A549 (cell line): ENCODE measurements around the gene NLGN4Y. TPM values are rescaled to one million over a fixed set of nuclear protein-coding genes. Genes with fewer than 3 reads are reported as not detected.

Experiments used
- ATAC-seq, 2 experiments: fragments of 200-7000 bp in 1 of 2; fragments of >200 bp in 1 of 2; cut with Nextera tagmentation in 1 of 2; cut with Tn5 transposase in 1 of 2; 3 replicates each; pipeline versions ENCODE4 v1.8.0 to v1.9.1; 2018 to 2020; ENCODE audit warnings: mild to moderate bottlenecking in 1 of 2, moderate library complexity in 1 of 2
- CTCF ChIA-PET: fragments of 300-600 bp; sonication (Branson Sonifier 250); formaldehyde crosslinking; extraction: SDS; loops from one replicate; lab custom pipeline; 2021; ENCODE audit warnings: antibody characterized with exemption, inconsistent platforms; lab: Yijun Ruan, JAX
- POLR2A ChIA-PET: fragments of 350-600 bp; formaldehyde crosslinking; extraction: SDS; loops from one replicate; lab custom pipeline; 2021; ENCODE audit warnings: antibody characterized with exemption, inconsistent platforms; lab: Yijun Ruan, JAX
- DNase-seq, 2 experiments: peaks; one replicate each; pipeline versions ENCODE4 v3.0.0 to v3.0.0-alpha.2; 2011 to 2016; ENCODE audit warnings: low read depth in 1 of 2, low spot score in 1 of 2
- FAIRE-seq: peaks from 2 replicates; lab custom pipeline; 2011; peaks lifted over from hg19 to GRCh38; lab: Jason Lieb, UNC
- H3K27ac ChIP-seq, 2 experiments: fragments of >200 bp; sonication (Bioruptor Twin); formaldehyde crosslinking; 3 replicates each; pipeline ENCODE4 v1.5.1; 2016 to 2017
- H3K4me1 ChIP-seq: fragments of >200 bp; sonication (Bioruptor Twin); formaldehyde crosslinking; 3 replicates; pipeline ENCODE4 v1.6.1; 2016
- H3K4me2 ChIP-seq: fragments of >200 bp; sonication (Bioruptor Twin); formaldehyde crosslinking; 3 replicates; pipeline ENCODE4 v1.6.1; 2016
- H3K4me3 ChIP-seq: fragments of >200 bp; sonication (Bioruptor Twin); formaldehyde crosslinking; 3 replicates; pipeline ENCODE4 v1.5.1; 2016
- H3K9me3 ChIP-seq: fragments of >200 bp; sonication (Bioruptor Twin); formaldehyde crosslinking; 3 replicates; pipeline ENCODE4 v1.6.1; 2016
- BHLHE40 ChIP-seq: IDR thresholded peaks from 2 replicates; pipeline ENCODE4 v1.6.1; 2012; ENCODE audit warnings: low read depth, low read length, inconsistent platforms
- CEBPB ChIP-seq, 2 experiments: fragments of >200 bp in 1 of 2; sonication (Bioruptor Twin) in 1 of 2; formaldehyde crosslinking in 1 of 2; IDR thresholded peaks; 2 replicates each; pipeline ENCODE4 v1.6.1; 2012 to 2016
- CHD2 ChIP-seq: fragments of 150-350 bp; IDR thresholded peaks from 2 replicates; pipeline ENCODE4 v1.6.1; 2014; ENCODE audit warnings: low read length; ENCODE audit not compliant: partially characterized antibody
- CHD4 ChIP-seq: fragments of 200-600 bp; sonication (generic); IDR thresholded peaks from 2 replicates; pipeline ENCODE4 v1.6.1; 2016; ENCODE audit warnings: antibody characterized with exemption, mild to moderate bottlenecking, borderline replicate concordance
- EHF ChIP-seq: fragments of 250-450 bp; sonication (Bioruptor Pico); IDR thresholded peaks from 2 replicates; pipeline ENCODE4 v1.5.0; 2020; ENCODE audit warnings: mild to moderate bottlenecking
- FOSB ChIP-seq: fragments of 250-450 bp; sonication (Bioruptor Pico); IDR thresholded peaks from 2 replicates; pipeline ENCODE4 v1.5.0; 2020; ENCODE audit warnings: mild to moderate bottlenecking, moderate library complexity
- FOSL2 ChIP-seq, 2 experiments: fragments of 450-650 bp in 1 of 2; fragments of >200 bp in 1 of 2; sonication (Bioruptor Twin) in 1 of 2; formaldehyde crosslinking; IDR thresholded peaks; 2 replicates each; pipeline versions ENCODE4 v1.5.0 to v1.6.1; 2016 to 2020; ENCODE audit warnings: mild to moderate bottlenecking in 1 of 2, moderate library complexity in 1 of 2
- HDAC2 ChIP-seq: fragments of 200-600 bp; sonication (generic); IDR thresholded peaks from 2 replicates; pipeline ENCODE4 v1.6.1; 2016
- HOXB13 ChIP-seq: fragments of 250-450 bp; sonication (Bioruptor Pico); IDR thresholded peaks from 2 replicates; pipeline ENCODE4 v1.5.0; 2020; ENCODE audit warnings: low read depth, mild to moderate bottlenecking, moderate library complexity
- HOXB5 ChIP-seq: fragments of 250-450 bp; sonication (Bioruptor Pico); IDR thresholded peaks from 2 replicates; pipeline ENCODE4 v1.5.0; 2020; ENCODE audit warnings: mild to moderate bottlenecking, moderate library complexity
- JUNB ChIP-seq: fragments of >200 bp; sonication (Bioruptor Twin); formaldehyde crosslinking; IDR thresholded peaks from 2 replicates; pipeline ENCODE4 v1.6.1; 2016
- MAFK ChIP-seq: fragments of 450-650 bp; IDR thresholded peaks from 2 replicates; pipeline ENCODE4 v1.6.1; 2014; ENCODE audit not compliant: partially characterized antibody
- NFE2L2 ChIP-seq: fragments of 150-350 bp; conservative IDR thresholded peaks from 2 replicates; pipeline ENCODE4 v1.6.1; 2014; ENCODE audit warnings: low read length
- NR3C1 ChIP-seq: fragments of >200 bp; sonication (Bioruptor Twin); formaldehyde crosslinking; IDR thresholded peaks from 3 replicates; pipeline ENCODE4 v1.6.1; 2017
- PHF8 ChIP-seq: fragments of 200-600 bp; sonication (generic); IDR thresholded peaks from 2 replicates; pipeline ENCODE4 v1.6.1; 2016; ENCODE audit warnings: low read depth, mild to moderate bottlenecking, antibody characterized with exemption, moderate library complexity, borderline replicate concordance
- RAD21 ChIP-seq, 2 experiments: fragments of >200 bp in 1 of 2; sonication (Bioruptor Twin) in 1 of 2; formaldehyde crosslinking in 1 of 2; IDR thresholded peaks in 1 of 2; conservative IDR thresholded peaks in 1 of 2; 2 replicates in 1 of 2; 3 replicates in 1 of 2; pipeline ENCODE4 v1.6.1; 2012 to 2018; ENCODE audit warnings: inconsistent platforms in 1 of 2
- RFX5 ChIP-seq: fragments of 450-650 bp; IDR thresholded peaks from 2 replicates; pipeline ENCODE4 v1.7.1; 2014; ENCODE audit warnings: antibody characterized with exemption, mild to moderate bottlenecking, moderate library complexity
- RNF2 ChIP-seq: fragments of 200-600 bp; sonication (generic); IDR thresholded peaks from 2 replicates; pipeline ENCODE4 v1.6.1; 2016; ENCODE audit warnings: low read depth, mild to moderate bottlenecking, antibody characterized with exemption, moderate library complexity, borderline replicate concordance
- SMC3 ChIP-seq: fragments of >200 bp; sonication (Bioruptor Twin); formaldehyde crosslinking; IDR thresholded peaks from 3 replicates; pipeline ENCODE4 v1.6.1; 2018; ENCODE audit warnings: inconsistent platforms
- ZC3H11A ChIP-seq: fragments of 450-650 bp; IDR thresholded peaks from 2 replicates; pipeline ENCODE4 v1.6.1; 2014; ENCODE audit warnings: antibody characterized with exemption, mild to moderate bottlenecking
- ZFP36 ChIP-seq: fragments of 450-650 bp; IDR thresholded peaks from 2 replicates; pipeline ENCODE4 v1.6.1; 2014; ENCODE audit warnings: borderline replicate concordance; ENCODE audit not compliant: partially characterized antibody
- WGBS: methylation state at CpG from one replicate; pipeline ENCODE4 v1.1.6; 2017; ENCODE audit errors: missing lambda C conversion rate; 5-methylcytosine and 5-hydroxymethylcytosine counted together
- polyA plus RNA-seq, 4 experiments: library from polyadenylated mRNA; depleted of rRNA in 3 of 4; stranded (reverse); fragments of >200 nt; fragmentation: RNase III in 1 of 4; extraction: RNeasy Plus Mini Kit Qiagen cat#74134 plus additional on column Dnase treatment in 1 of 4; gene quantifications; 2 replicates in 3 of 4; 3 replicates in 1 of 4; pipeline ENCODE4 v1.2.3, GENCODE V29; 2011 to 2017
- TF ChIP-seq, protein P1 (sequence below): fragments of >200 bp; sonication (Bioruptor Twin); formaldehyde crosslinking; IDR thresholded peaks from 2 replicates; pipeline ENCODE4 v1.6.1; 2016
- TF ChIP-seq, protein P2 (sequence below): fragments of 450-650 bp; IDR thresholded peaks from 2 replicates; pipeline ENCODE4 v1.6.1; 2014; ENCODE audit warnings: antibody characterized with exemption
- TF ChIP-seq, protein P3 (sequence below): fragments of 250-450 bp; sonication (Bioruptor Pico); IDR thresholded peaks from 2 replicates; pipeline ENCODE4 v1.5.0; 2020; ENCODE audit warnings: low read depth, mild to moderate bottlenecking, moderate library complexity
- TF ChIP-seq, protein P4 (sequence below): IDR thresholded peaks from 2 replicates; pipeline ENCODE4 v1.6.1; 2012; ENCODE audit warnings: low read depth, borderline replicate concordance
- TF ChIP-seq, protein P5 (sequence below): fragments of >200 bp; sonication (Bioruptor Twin); formaldehyde crosslinking; IDR thresholded peaks from 3 replicates; pipeline ENCODE4 v1.5.1; 2016
- TF ChIP-seq, protein P6 (sequence below): fragments of >200 bp; sonication (Bioruptor Twin); formaldehyde crosslinking; IDR thresholded peaks from 3 replicates; pipeline ENCODE4 v1.6.1; 2016

The NLGN4Y gene
- polyA plus RNA-seq, 2 of the 4 experiments (the other 2 are of a cell fraction): 4.1 to 12.8 TPM

DNA sequence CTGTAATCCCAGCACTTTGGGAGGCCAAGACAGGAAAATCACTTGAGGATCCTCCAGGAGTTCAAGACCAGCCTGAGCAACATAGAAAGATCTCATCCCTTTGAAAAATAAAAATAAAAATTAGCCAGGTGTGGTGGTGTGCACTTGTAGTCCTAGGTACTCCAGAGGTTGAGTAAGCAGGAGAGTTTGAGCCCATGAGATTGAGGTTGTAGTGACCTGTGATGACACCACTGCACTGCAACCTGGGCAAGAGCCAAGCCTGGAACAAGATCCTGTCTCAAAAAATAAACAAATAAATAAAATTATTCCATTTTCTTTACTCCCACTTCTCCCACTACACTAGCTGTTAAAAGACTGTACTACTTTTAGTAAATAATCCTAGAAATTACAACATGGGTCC lies 231.2 kb downstream of the NLGN4Y start (continued):
- TF ChIP-seq, protein P1, sequence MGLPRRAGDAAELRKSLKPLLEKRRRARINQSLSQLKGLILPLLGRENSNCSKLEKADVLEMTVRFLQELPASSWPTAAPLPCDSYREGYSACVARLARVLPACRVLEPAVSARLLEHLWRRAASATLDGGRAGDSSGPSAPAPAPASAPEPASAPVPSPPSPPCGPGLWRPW: no peak
- TF ChIP-seq HOXB5 (no peak), CEBPB (IDR thresholded peaks at IDR 0.05) (no peak), HDAC2 (no peak), RNF2 (no peak)

DNA sequence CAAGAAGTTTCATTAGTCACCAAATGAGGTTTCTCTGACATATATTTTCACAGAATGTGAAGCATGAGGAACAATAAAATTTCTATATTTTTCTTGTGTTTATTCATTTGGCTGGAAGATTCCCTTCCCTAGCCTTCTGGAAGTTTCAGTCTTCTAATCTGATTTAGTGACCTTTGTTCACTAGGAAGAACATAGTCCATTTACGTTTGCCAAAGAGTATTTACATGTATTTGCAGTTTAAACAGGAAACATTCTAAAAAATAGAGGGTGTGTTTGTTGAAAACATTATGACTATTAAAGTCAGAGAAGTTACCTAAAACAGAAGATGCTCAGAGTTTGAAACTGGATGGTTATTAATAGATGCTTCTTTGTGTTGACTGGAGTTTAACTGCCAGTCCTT lies 238.6 kb downstream of the NLGN4Y start:
- no peak overlapping the region for H3K4me2 ChIP-seq
- H3K4me1 ChIP-seq: no peaks in the 10 kb centered on the region
- FAIRE-seq: no peak
- TF ChIP-seq ZFP36: no peak
- TF ChIP-seq PHF8: no peak
- no peak for TF ChIP-seq BHLHE40
- TF ChIP-seq JUNB: no peak
- no peak for TF ChIP-seq RFX5
- TF ChIP-seq MAFK: no peak
- no peak for TF ChIP-seq FOSB
- TF ChIP-seq HOXB13 (CRISPR knock-in tag): no peak
- TF ChIP-seq, protein P2, sequence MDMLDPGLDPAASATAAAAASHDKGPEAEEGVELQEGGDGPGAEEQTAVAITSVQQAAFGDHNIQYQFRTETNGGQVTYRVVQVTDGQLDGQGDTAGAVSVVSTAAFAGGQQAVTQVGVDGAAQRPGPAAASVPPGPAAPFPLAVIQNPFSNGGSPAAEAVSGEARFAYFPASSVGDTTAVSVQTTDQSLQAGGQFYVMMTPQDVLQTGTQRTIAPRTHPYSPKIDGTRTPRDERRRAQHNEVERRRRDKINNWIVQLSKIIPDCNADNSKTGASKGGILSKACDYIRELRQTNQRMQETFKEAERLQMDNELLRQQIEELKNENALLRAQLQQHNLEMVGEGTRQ: no peak
- TF ChIP-seq NFE2L2: no peak
- TF ChIP-seq, protein P1: no peak
- TF ChIP-seq FOSL2 (IDR thresholded peaks at IDR 0.05): no peak
- no peak for TF ChIP-seq FOSL2 (CRISPR knock-in tag; IDR thresholded peaks at IDR 0.05)
- TF ChIP-seq, all 56 proteins: peak for 0
- no peaks in the 10 kb centered on the region for H3K9me3 ChIP-seq
- DNase-seq (no peak), ATAC-seq (no peak)
- ChIA-PET POLR2A (no interaction called here), CTCF (no interaction called here)
- no peak overlapping the region for H3K4me3 ChIP-seq
- 10% methylated on average over 1 of the region's 1 CpG for WGBS
- no peak overlapping the region for H3K27ac ChIP-seq

DNA sequence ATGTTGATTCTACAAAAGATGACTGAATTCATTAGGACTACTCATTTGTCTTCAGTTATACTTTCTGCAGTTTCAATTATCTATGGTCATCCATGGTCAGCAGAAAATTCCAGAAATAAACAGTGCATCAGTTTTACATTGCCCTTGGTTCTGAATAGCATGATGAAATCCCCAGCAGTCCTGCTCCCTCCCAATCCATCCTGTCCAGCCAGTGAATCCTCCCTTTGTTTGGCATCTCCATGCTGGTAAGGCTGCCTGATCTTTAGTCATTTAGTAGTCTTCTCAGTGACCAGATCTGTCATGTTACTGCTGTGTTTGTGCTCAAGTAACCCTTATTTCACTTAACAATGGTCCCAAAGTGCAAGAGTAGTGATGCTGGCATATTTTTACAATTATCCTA lies 239.3 kb downstream of the NLGN4Y start:
- no peak for DNase-seq
- H3K9me3 ChIP-seq: no peaks in the 10 kb centered on the region
- CTCF ChIA-PET: no interaction called here
- no peak for FAIRE-seq
- POLR2A ChIA-PET: no interaction called here
- no peak overlapping the region for H3K4me2 ChIP-seq
- TF ChIP-seq RAD21 (conservative IDR thresholded peaks at IDR 0.05 in 1 of 2, IDR thresholded peaks at IDR 0.05 in 1 of 2): no peak
- TF ChIP-seq EHF (CRISPR knock-in tag): no peak
- no peak for TF ChIP-seq HOXB13 (CRISPR knock-in tag)
- TF ChIP-seq, protein P3, sequence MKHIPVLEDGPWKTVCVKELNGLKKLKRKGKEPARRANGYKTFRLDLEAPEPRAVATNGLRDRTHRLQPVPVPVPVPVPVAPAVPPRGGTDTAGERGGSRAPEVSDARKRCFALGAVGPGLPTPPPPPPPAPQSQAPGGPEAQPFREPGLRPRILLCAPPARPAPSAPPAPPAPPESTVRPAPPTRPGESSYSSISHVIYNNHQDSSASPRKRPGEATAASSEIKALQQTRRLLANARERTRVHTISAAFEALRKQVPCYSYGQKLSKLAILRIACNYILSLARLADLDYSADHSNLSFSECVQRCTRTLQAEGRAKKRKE (CRISPR knock-in tag): no peak
- no peak for TF ChIP-seq CHD4
- no peak for TF ChIP-seq BHLHE40
- TF ChIP-seq, protein P4, sequence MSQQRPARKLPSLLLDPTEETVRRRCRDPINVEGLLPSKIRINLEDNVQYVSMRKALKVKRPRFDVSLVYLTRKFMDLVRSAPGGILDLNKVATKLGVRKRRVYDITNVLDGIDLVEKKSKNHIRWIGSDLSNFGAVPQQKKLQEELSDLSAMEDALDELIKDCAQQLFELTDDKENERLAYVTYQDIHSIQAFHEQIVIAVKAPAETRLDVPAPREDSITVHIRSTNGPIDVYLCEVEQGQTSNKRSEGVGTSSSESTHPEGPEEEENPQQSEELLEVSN: no peak
- no peak for TF ChIP-seq NR3C1
- TF ChIP-seq SMC3: no peak
- TF ChIP-seq, protein P5, sequence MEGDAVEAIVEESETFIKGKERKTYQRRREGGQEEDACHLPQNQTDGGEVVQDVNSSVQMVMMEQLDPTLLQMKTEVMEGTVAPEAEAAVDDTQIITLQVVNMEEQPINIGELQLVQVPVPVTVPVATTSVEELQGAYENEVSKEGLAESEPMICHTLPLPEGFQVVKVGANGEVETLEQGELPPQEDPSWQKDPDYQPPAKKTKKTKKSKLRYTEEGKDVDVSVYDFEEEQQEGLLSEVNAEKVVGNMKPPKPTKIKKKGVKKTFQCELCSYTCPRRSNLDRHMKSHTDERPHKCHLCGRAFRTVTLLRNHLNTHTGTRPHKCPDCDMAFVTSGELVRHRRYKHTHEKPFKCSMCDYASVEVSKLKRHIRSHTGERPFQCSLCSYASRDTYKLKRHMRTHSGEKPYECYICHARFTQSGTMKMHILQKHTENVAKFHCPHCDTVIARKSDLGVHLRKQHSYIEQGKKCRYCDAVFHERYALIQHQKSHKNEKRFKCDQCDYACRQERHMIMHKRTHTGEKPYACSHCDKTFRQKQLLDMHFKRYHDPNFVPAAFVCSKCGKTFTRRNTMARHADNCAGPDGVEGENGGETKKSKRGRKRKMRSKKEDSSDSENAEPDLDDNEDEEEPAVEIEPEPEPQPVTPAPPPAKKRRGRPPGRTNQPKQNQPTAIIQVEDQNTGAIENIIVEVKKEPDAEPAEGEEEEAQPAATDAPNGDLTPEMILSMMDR: no peak
- no peak for TF ChIP-seq CHD2
- no peak for TF ChIP-seq ZC3H11A
- TF ChIP-seq, protein P6, sequence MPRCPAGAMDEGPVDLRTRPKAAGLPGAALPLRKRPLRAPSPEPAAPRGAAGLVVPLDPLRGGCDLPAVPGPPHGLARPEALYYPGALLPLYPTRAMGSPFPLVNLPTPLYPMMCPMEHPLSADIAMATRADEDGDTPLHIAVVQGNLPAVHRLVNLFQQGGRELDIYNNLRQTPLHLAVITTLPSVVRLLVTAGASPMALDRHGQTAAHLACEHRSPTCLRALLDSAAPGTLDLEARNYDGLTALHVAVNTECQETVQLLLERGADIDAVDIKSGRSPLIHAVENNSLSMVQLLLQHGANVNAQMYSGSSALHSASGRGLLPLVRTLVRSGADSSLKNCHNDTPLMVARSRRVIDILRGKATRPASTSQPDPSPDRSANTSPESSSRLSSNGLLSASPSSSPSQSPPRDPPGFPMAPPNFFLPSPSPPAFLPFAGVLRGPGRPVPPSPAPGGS: no peak
- no peak for ATAC-seq
- no peak overlapping the region for H3K4me3 ChIP-seq
- no peaks in the 10 kb centered on the region for H3K4me1 ChIP-seq
- H3K27ac ChIP-seq: no peak overlapping the region
